GM10266 (cell line): ENCODE measurements around the gene KCTD19.

Source experiments
- DNase-seq: peaks from one replicate; pipeline ENCODE4 v3.0.0; 2012; ENCODE audit errors: extremely low spot score
- CTCF ChIP-seq: IDR thresholded peaks from 2 replicates; pipeline ENCODE4 v1.5.1; 2012; ENCODE audit warnings: mild to moderate bottlenecking, low read depth; ENCODE audit not compliant: control insufficient read depth, insufficient read depth; ENCODE audit errors: missing control alignments

Gene KCTD19

GRCh38 chr16:67302076-67302475 is 24.5 kb downstream of the KCTD19 start:
- TF ChIP-seq CTCF, result no peak
- DNase-seq, result no peak

GRCh38 chr16:67301080-67301782 is 25.3 kb downstream of the KCTD19 start:
- TF ChIP-seq CTCF, result no peak
- no peak for DNase-seq

- DNase-seq, result no peak
- TF ChIP-seq CTCF, result no peak
Measured at GRCh38 chr16:67299269-67299668, 27.3 kb downstream of the KCTD19 start.

DNA sequence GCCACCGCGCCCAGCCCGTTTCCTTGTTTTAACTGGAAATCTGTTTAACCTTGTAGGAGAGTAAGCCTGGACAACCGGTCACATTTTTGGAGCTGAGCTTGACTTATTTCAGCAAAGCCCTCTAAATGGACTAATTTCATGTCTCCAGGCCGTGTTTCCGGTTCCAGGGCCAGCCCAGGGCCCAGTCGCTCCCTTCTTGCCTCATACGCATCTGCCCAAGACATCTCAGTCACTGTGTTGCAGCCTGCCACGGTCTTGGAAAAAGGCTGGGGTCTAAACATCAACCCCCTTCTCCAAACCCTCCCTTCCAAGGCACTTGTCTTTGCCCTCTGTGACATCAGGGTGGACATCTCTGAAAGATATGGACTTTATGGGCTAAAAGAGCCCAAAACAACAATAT is 28.3 kb downstream of the KCTD19 start:
- no peak for DNase-seq
- TF ChIP-seq CTCF, result no peak

DNA sequence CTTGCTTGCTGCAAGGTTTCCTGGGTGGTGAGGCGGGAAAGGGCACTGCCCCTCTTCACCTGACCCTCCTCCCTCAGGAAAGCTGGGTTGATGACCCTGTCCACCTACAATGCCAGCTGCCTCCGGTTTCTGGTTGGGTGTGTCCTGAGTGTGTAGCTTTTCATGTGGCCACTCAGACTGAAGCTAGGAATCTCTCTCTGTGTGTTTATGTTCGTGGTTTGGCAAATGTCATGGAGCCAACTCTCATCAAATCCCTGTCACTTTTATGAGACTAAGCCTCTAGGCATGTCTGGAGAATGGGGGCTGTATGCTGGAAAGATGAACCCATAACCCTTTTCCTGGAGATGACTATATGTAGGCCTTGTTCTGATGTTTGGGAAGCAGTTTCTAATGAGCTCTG is 30.1 kb downstream of the KCTD19 start:
- no peak for TF ChIP-seq CTCF
- DNase-seq, result no peak

DNA sequence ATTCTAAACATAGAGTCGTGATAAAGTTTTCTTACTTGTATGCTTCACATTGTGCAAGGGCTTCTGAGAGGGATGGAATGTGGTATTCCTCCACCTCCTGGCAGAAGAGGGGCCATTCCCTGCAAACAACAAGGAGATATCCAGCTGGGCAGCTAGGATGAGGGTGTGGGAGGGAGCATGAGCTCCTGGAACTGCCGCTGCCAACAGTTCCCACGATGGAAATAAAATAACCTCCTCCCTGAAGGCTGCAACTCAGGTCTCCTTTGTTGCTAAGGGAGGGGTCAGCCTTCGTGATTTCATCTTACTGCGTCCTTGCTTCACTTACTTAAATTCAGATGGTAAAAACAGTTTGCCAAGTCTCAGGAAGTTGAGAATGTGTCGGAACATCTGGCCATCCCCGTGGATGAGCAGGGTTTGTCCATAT is 31.6 kb downstream of the KCTD19 start:
- no peak for TF ChIP-seq CTCF
- DNase-seq, result no peak

DNA sequence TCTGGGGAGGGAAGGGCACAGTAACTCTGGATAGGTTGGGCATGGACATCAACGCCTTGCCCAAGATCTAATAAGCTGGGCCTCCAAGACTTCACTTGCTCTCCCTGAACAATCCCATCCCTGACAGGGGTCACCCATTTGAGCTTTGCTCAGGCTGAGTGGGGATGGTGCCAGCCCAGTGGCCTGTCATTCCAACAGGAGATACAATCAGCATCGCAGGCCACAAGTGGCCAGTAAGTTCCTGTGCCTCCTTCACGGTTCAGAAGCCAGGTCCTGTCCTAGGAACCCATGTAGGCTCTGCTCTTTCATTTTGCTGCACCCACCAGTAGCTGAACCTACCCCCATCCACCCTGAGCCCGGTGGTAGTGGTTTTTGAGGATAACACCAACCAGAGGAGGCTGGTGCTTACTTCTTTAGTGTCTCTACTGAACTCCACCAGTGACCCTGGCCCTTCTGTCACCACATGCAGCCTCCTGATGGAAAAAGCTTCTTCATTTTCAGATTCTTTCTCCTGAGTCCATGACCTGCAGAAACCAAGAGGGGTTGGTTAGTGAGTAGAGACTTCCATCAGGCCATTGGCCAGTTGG is 32.3 kb downstream of the KCTD19 start:
- TF ChIP-seq CTCF, result no peak
- DNase-seq, result no peak
